NCI-H2081 (cell line): ENCODE data around the gene GLIPR1L2.

Source experiments
- DNase-seq, 2 experiments: peaks; one replicate each; lab custom pipeline; 2025; lab: John Stamatoyannopoulos, UW

Gene GLIPR1L2

GRCh38 chr12:75478116-75478794, 87.4 kb downstream of the GLIPR1L2 start:
- DNase-seq, result no peak

GRCh38 chr12:75479963-75480461, 89.1 kb downstream of the GLIPR1L2 start:
- DNase-seq, result no peak

- DNase-seq, result no peak
Measured at GRCh38 chr12:75480469-75480949, 89.6 kb downstream of the GLIPR1L2 start, which contains the start of gene GLIPR1. Gene GLIPR1 (plus strand): TSS chr12:75480755. CDS start chr12:75480881, 126 bp downstream.

GRCh38 chr12:75481013-75481705, 90.3 kb downstream of the GLIPR1L2 start:
- DNase-seq, result no peak

GRCh38 chr12:75481774-75482173, 90.9 kb downstream of the GLIPR1L2 start:
- DNase-seq, result no peak
